OCI-LY1 (cell line): ENCODE data around the gene PAX2.

Source experiments
- CTCF ChIP-seq: fragments of 200-600 bp; sonication (generic), shearing (Covaris generic); IDR thresholded peaks from 2 replicates; pipeline ENCODE4 v1.5.1; 2017; ENCODE audit warnings: mild to moderate bottlenecking, antibody characterized with exemption, low read length, moderate library complexity, mixed read lengths
- EZH2 ChIP-seq: fragments of 200-600 bp; sonication (generic), shearing (Covaris generic); IDR thresholded peaks from 2 replicates; pipeline ENCODE4 v1.8.0; 2017; ENCODE audit warnings: borderline replicate concordance, mixed run types, mild to moderate bottlenecking, antibody characterized with exemption, low read length, moderate library complexity, mixed read lengths

- no peak for TF ChIP-seq CTCF
- TF ChIP-seq EZH2, result no peak
Measured at GRCh38 chr10:100875484-100876166, 130.2 kb downstream of the PAX2 start.
